Dendritic cell treated with granulocyte-macrophage colony-stimulating factor and Interleukin-4, amounts not matched to agents 40 ng/mL and 50 ng/mL, for 4 days (primary cell): Measurements from ENCODE around the gene LHFPL5.

Source experiments
- H3K27ac Mint-ChIP-seq: one replicate; pipeline ENCODE4 v1.8.0; 2022; ENCODE audit warnings: mild to moderate bottlenecking, mixed read lengths
- H3K27me3 Mint-ChIP-seq: one replicate; pipeline ENCODE4 v1.8.0; 2022; ENCODE audit warnings: mild to moderate bottlenecking, mixed read lengths
- H3K36me3 Mint-ChIP-seq: one replicate; pipeline ENCODE4 v1.8.0; 2022; ENCODE audit warnings: low read depth, mixed read lengths
- H3K4me1 Mint-ChIP-seq: one replicate; pipeline ENCODE4 v1.8.0; 2022; ENCODE audit warnings: low read depth, mixed read lengths
- H3K4me3 Mint-ChIP-seq: one replicate; pipeline ENCODE4 v1.8.0; 2022; ENCODE audit warnings: mild to moderate bottlenecking, moderate library complexity, mixed read lengths
- H3K9me3 Mint-ChIP-seq: one replicate; pipeline ENCODE4 v1.8.0; 2022; ENCODE audit warnings: mixed read lengths
- intact Hi-C: fragments of 100-400 bp; cut with micrococcal nuclease; formaldehyde crosslinking; loops from one replicate; pipeline ENCODE4 v1.15.0; 2022

LHFPL5 gene

GRCh38 chr6:35852994-35853393 lies 47.8 kb downstream of the LHFPL5 start:
- intact Hi-C loops = no loop called here
- peaks cover 9% of the 10 kb centered on the region for H3K9me3 Mint-ChIP-seq

GRCh38 chr6:35856250-35856649 lies 51.1 kb downstream of the LHFPL5 start:
- Mint-ChIP-seq H3K4me3 (no peak overlapping the region), H3K4me1 (peaks cover 21% of the 10 kb centered on the region), H3K27ac (no peak overlapping the region), H3K27me3 (no peaks in the 10 kb centered on the region), H3K36me3 (peaks cover 73% of the 10 kb centered on the region), H3K9me3 (no peaks in the 10 kb centered on the region)
- intact Hi-C loops = no loop called here

More at GRCh38 chr6:35852994-35853393, 47.8 kb downstream of the LHFPL5 start:
- Mint-ChIP-seq H3K27ac (no peak overlapping the region), H3K4me3 (no peak overlapping the region), H3K27me3 (no peaks in the 10 kb centered on the region), H3K4me1 (peaks cover 43% of the 10 kb centered on the region), H3K36me3 (peaks cover 70% of the 10 kb centered on the region)

- peaks cover 80% of the 10 kb centered on the region for H3K36me3 Mint-ChIP-seq
- H3K4me3 Mint-ChIP-seq = no peak overlapping the region
- no peaks in the 10 kb centered on the region for H3K27me3 Mint-ChIP-seq
- peaks cover 11% of the 10 kb centered on the region for H3K4me1 Mint-ChIP-seq
- no peaks in the 10 kb centered on the region for H3K9me3 Mint-ChIP-seq
- no peak overlapping the region for H3K27ac Mint-ChIP-seq
- intact Hi-C loops = no loop called here
Measured at GRCh38 chr6:35857853-35858252, 52.7 kb downstream of the LHFPL5 start.

GRCh38 chr6:35859367-35859766 lies 54.2 kb downstream of the LHFPL5 start:
- H3K4me1 Mint-ChIP-seq = peaks cover under 1% of the 10 kb centered on the region
- intact Hi-C loops = no loop called here
- H3K4me3 Mint-ChIP-seq = no peak overlapping the region
- peaks cover 66% of the 10 kb centered on the region for H3K36me3 Mint-ChIP-seq
- H3K9me3 Mint-ChIP-seq = no peaks in the 10 kb centered on the region
- H3K27ac Mint-ChIP-seq = no peak overlapping the region
- no peaks in the 10 kb centered on the region for H3K27me3 Mint-ChIP-seq
